ENCODE data around the gene LRRC75A.

LRRC75A gene

GRCh38 chr17:16493531-16494046 is 1.6 kb upstream of the LRRC75A start:
- no peak for DNase-seq

- DNase-seq = no peak
Measured at GRCh38 chr17:16492613-16493530, 879 bp upstream of the LRRC75A start.

- DNase-seq = no peak
Measured at GRCh38 chr17:16491131-16491702, 776 bp downstream of the LRRC75A start.

- DNase-seq = no peak
Measured at GRCh38 chr17:16489431-16489830, 2.6 kb downstream of the LRRC75A start.

- DNase-seq = no peak
Measured at GRCh38 chr17:16488968-16489337, 3.0 kb downstream of the LRRC75A start.

GRCh38 chr17:16488186-16488967 is 3.6 kb downstream of the LRRC75A start:
- DNase-seq = no peak

- DNase-seq = no peak
Measured at GRCh38 chr17:16486373-16487250, 5.4 kb downstream of the LRRC75A start.

- no peak for DNase-seq
Measured at GRCh38 chr17:16484445-16485175, 7.4 kb downstream of the LRRC75A start.

- DNase-seq = no peak
Measured at GRCh38 chr17:16483021-16483645, 8.9 kb downstream of the LRRC75A start.

- no peak for DNase-seq
Measured at GRCh38 chr17:16482253-16482652, 9.7 kb downstream of the LRRC75A start.

- DNase-seq = no peak
Measured at GRCh38 chr17:16480995-16481394, 11.0 kb downstream of the LRRC75A start.

GRCh38 chr17:16479264-16479663 is 12.7 kb downstream of the LRRC75A start:
- DNase-seq = no peak

- DNase-seq = no peak
Measured at GRCh38 chr17:16478649-16479048, 13.3 kb downstream of the LRRC75A start.

GRCh38 chr17:16477666-16478065 is 14.3 kb downstream of the LRRC75A start:
- no peak for DNase-seq

- no peak for DNase-seq
Measured at GRCh38 chr17:16477255-16477654, 14.7 kb downstream of the LRRC75A start.

GRCh38 chr17:16475179-16475704 is 16.8 kb downstream of the LRRC75A start:
- no peak for DNase-seq

- no peak for DNase-seq
Measured at GRCh38 chr17:16474012-16474725, 17.8 kb downstream of the LRRC75A start.

- DNase-seq = no peak
Measured at GRCh38 chr17:16473044-16474011, 18.7 kb downstream of the LRRC75A start.

- no peak for DNase-seq
Measured at GRCh38 chr17:16472539-16472938, 19.5 kb downstream of the LRRC75A start.

Measured in activated CD4-positive, CD25-positive, alpha-beta regulatory T cell treated with anti-CD3 and anti-CD28 coated beads, Interleukin-2, amount 50 U/mL, for 72 hours (primary cell).